Activated naive CD4-positive, alpha-beta T cell treated with anti-CD3 and anti-CD28 coated beads, Interleukin-2, amount 50 U/mL, for 72 hours (primary cell): Measurements from ENCODE around the gene ZNF281. TPM values are rescaled to one million over a fixed set of nuclear protein-coding genes. Genes with fewer than 3 reads are reported as not detected.

Experiments used
- ATAC-seq, 2 donors: fragments of 150-1000 bp; cut with Tn5 transposase; 2 replicates each; pipeline ENCODE4 v1.10.0; 2021; ENCODE audit warnings: mild to moderate bottlenecking in 2 of 2, moderate library complexity in 2 of 2
- DNase-seq, 2 donors: peaks; one replicate each; pipeline ENCODE4 v3.0.0; 2021 to 2022; ENCODE audit warnings: low spot score in 2 of 2
- H3K27ac Mint-ChIP-seq, 2 donors: one replicate each; pipeline ENCODE4 v1.8.0; 2022; ENCODE audit warnings: mild to moderate bottlenecking in 2 of 2, mixed read lengths in 2 of 2
- H3K36me3 Mint-ChIP-seq, 2 donors: one replicate each; pipeline ENCODE4 v1.8.0; 2022; ENCODE audit warnings: mixed read lengths in 2 of 2
- H3K9me3 Mint-ChIP-seq, 2 donors: one replicate each; pipeline ENCODE4 v1.8.0; 2022; ENCODE audit warnings: mixed read lengths in 2 of 2
- total RNA-seq, 2 donors: library from RNA; stranded (reverse); gene quantifications; one replicate each; pipeline ENCODE4 v1.2.3, GENCODE V29; 2022

Gene ZNF281
- total RNA-seq, 2 donors from 2014 or later = 16.2 to 19.2 TPM

GRCh38 chr1:200378096-200378495 is 31.7 kb downstream of the ZNF281 start:
- peaks cover 0 to 7% of the 10 kb centered on the region in 2 donors for H3K9me3 Mint-ChIP-seq
- DNase-seq (no peak), ATAC-seq (no peak)
- no peaks in the 10 kb centered on the region for H3K36me3 Mint-ChIP-seq
- no peak overlapping the region for H3K27ac Mint-ChIP-seq

DNA sequence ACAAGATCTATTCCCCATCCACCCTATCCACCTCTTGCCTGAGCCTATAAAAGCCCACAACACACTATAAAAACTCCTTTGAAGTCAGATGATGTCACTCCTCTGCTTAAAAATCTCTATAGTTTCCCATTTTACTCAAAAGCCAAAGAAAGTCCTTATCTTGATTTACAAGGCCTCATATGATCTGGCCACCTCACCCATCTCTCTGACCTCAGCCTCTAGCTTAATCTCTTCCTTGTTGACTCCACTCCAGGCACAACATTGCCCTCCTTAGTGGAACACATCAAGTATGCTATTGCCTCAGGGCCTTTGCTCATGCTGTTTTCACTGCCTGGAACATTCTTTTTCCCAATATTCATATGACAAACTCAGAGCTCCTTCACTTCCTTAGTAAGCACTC is 33.3 kb downstream of the ZNF281 start:
- Mint-ChIP-seq H3K36me3 (no peaks in the 10 kb centered on the region), H3K9me3 (peaks cover 0 to 7% of the 10 kb centered on the region in 2 donors)
- DNase-seq = no peak

DNA sequence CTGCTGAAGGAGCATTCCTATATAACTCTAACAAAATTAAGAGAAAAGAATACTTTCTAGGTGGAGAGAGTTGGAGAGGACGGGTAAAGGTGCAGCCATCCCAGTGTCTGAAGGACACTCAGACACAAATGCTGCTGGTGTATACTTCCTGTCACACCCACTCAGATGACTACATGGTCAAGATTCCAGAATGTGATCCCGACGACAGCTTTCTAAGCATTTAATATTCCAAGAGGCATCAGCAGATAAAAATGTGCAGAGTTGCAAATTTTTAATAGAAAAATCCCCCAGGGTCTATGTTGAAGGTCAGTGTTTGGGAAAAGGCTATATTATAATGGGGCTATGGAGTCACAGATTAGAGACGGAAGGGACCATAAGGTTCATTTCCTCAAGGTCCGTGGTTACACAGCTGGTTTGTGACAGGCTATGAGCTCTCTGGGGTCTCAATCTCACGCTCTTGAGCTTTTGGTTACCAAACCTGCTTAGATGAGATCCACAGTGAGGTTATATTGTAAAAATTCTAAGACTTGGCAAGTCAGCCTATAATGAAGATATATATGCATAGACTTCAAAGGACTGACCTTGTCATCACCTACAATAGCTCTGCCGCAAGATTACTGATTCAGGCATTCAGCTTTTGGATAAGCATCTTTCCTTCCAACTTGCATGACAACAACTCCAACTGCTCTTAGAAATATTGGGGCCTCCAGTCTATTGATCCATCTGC is 35.1 kb downstream of the ZNF281 start:
- no peaks in the 10 kb centered on the region for H3K36me3 Mint-ChIP-seq
- no peak overlapping the region for H3K27ac Mint-ChIP-seq
- ATAC-seq (no peak), DNase-seq (no peak)
- peaks cover 0 to 7% of the 10 kb centered on the region in 2 donors for H3K9me3 Mint-ChIP-seq

More for the DNA sequence above, 33.3 kb downstream of the ZNF281 start:
- peak in 1 of 2 donors; percentile 39 for ATAC-seq
- no peak overlapping the region for H3K27ac Mint-ChIP-seq

GRCh38 chr1:200373811-200374231 is 36.0 kb downstream of the ZNF281 start:
- H3K36me3 Mint-ChIP-seq = no peaks in the 10 kb centered on the region
- ATAC-seq (no peak), DNase-seq (no peak)
- peaks cover 0 to 7% of the 10 kb centered on the region in 2 donors for H3K9me3 Mint-ChIP-seq
- H3K27ac Mint-ChIP-seq = no peak overlapping the region

DNA sequence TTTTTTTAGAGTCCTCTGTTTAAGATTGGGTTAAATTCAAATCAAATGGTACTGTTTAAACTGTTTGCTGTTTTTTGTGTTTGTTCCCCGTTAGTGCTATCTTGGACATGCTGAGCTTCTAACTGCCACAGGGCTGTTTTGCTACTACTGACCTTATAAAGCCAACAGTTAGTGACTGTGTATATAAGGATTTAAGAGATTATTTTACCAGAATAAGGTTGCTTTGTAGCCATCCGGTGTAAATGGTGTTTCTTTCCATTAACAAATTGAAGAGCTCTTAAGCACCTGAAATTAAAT is 37.0 kb downstream of the ZNF281 start:
- Mint-ChIP-seq H3K36me3 (no peaks in the 10 kb centered on the region), H3K9me3 (peaks cover 0 to 7% of the 10 kb centered on the region in 2 donors), H3K27ac (no peak overlapping the region)
- DNase-seq = no peak
- no peak for ATAC-seq

DNA sequence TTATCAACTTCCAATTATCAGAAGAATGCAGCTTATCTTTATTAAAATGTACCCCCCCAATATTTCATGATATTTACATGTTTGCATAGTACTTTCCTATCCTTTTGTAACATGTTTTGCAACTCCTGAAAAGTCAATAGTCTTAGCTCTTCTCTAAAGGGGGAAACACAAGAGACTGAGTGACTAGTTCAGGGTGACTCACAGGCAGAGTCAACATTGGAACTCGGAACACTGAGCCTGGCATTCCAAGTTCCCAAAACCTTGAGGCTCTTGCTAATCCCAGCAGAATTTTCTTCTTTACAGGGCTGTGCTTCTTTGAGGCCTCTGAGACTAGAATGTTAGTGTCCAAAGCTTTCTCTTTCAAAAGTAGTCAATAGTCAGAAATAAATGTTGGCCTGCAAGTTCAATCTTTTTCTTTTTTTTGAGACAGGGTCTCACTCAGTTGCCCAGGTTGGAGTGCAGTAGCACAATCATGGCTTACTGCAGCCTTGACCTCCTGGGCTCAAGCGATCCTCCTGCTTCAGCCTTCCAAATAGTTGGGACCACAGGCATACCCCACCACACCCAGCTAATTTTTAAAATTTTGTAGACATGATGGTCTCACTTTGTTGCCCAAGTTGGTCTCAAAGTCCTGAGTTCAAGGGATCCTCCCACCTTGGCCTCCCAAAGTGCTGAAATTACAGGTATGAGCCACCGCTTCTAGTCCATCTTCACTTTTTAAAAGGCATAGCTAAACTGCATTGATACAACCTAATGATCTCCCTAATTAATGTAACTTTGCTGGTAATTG is 37.5 kb downstream of the ZNF281 start:
- ATAC-seq = no peak
- Mint-ChIP-seq H3K9me3 (peaks cover 0 to 7% of the 10 kb centered on the region in 2 donors), H3K36me3 (no peaks in the 10 kb centered on the region), H3K27ac (no peak overlapping the region)
- no peak for DNase-seq

DNA sequence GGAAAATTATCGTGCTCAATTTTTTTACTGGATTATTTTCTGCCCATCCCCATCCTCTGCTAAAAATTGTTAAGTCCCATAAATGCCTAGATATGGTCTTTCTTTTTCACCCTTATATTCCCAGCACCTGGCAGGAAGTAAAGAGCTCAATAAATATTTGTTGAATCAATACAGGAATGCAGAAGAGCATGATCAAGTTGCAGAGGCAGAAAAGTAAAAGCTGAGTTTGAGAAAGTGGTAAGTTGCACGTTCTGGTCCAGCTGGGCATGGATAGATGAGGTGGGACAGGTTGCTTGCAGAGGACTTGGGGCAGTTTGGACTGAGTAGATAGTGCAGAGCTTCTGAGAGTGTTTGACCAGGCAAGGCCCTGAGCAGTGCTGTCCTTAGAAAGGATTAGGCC is 40.1 kb downstream of the ZNF281 start:
- DNase-seq (no peak), ATAC-seq (no peak)
- no peaks in the 10 kb centered on the region for H3K9me3 Mint-ChIP-seq
- H3K27ac Mint-ChIP-seq = peak overlapping the region in 1 of 2 donors; percentile 31
- peaks cover 0 to 6% of the 10 kb centered on the region in 2 donors for H3K36me3 Mint-ChIP-seq

DNA sequence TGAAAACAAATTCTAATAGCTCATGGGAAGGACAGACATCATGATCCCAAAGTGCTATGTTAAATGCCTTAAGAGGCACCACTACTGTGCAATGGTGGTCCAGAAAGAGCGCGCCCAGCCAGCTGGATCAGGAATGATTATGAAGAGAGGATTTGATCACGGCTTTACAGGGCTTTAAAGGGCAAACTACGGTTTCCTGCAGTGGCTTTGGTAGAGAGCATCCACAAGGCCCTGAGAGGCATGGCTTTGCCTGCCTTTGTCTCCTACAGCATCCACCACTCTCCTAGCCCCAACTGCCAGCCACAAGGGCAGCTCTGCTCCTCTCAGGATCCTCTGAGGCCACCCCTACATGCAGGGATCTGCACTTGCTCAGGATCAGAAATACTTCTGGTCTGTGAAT is 40.7 kb downstream of the ZNF281 start:
- Mint-ChIP-seq H3K36me3 (peaks cover 0 to 6% of the 10 kb centered on the region in 2 donors), H3K27ac (no peak overlapping the region)
- no peak for DNase-seq

GRCh38 chr1:200368556-200368955 is 41.3 kb downstream of the ZNF281 start:
- ATAC-seq (no peak), DNase-seq (no peak)
- H3K9me3 Mint-ChIP-seq = no peaks in the 10 kb centered on the region
- no peak overlapping the region for H3K27ac Mint-ChIP-seq
- peaks cover 0 to 6% of the 10 kb centered on the region in 2 donors for H3K36me3 Mint-ChIP-seq

More for the DNA sequence above, 40.7 kb downstream of the ZNF281 start:
- H3K9me3 Mint-ChIP-seq = no peaks in the 10 kb centered on the region
- ATAC-seq = no peak

DNA sequence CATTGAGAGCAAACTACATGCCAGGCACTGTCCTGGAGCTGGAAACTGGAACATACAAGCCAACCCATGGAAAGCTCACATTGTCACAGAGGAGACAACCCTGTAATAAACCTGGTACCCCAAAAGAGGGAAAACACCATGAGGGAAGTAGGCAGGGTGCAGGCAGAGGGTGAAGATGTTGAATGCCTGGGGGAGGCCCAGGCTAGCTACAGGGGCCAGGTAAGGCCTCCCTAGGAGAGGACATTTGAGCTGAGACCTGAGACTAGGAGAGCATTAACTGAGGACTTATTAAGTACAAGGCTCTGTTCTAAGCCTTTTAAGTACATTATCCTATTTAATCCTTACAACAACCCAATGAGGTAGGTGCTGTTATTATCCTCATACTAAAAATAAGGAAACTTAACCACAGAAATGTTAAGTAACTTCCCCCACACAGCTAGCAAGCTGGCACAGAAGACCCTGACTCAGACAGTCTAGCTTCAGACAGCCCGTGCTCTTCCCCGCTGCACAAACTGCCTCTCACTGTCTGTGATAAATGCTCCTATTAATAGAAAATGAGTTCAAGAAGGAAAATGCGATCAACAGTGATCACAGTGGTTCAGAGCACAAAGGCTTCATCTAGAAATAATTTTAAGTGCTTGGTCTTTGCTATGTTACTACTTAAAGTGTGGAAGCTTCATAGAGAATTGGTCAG is 41.8 kb downstream of the ZNF281 start:
- ATAC-seq (no peak), DNase-seq (no peak)
- H3K36me3 Mint-ChIP-seq = peaks cover 0 to 6% of the 10 kb centered on the region in 2 donors
- no peak overlapping the region for H3K27ac Mint-ChIP-seq
- no peaks in the 10 kb centered on the region for H3K9me3 Mint-ChIP-seq

GRCh38 chr1:200366577-200367253 is 43.1 kb downstream of the ZNF281 start:
- no peak overlapping the region for H3K27ac Mint-ChIP-seq
- H3K36me3 Mint-ChIP-seq = peaks cover 0 to 6% of the 10 kb centered on the region in 2 donors
- ATAC-seq = no peak
- DNase-seq = no peak
- no peaks in the 10 kb centered on the region for H3K9me3 Mint-ChIP-seq

GRCh38 chr1:200365897-200366426 is 43.9 kb downstream of the ZNF281 start:
- Mint-ChIP-seq H3K27ac (no peak overlapping the region), H3K36me3 (peaks cover 0 to 6% of the 10 kb centered on the region in 2 donors), H3K9me3 (no peaks in the 10 kb centered on the region)
- ATAC-seq = no peak
- DNase-seq = no peak

DNA sequence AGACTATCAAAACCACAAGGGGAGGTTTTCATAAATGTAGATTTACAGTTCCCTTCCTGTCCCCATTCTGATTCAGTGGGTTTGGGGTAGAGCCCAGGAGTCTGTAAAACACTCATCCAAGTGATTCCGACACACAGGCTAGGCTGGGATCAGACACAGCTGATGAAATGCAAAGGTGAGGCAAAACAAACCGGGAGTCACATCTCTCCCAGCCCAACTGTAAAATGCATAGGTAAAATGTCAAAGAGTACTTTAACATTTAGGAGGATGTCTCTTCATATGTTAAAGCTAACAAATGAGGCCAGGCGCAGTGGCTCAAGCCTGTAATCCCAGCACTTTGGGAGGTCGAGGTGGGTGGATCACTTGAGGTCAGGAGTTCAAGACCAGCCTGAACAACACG is 45.0 kb downstream of the ZNF281 start:
- ATAC-seq (no peak), DNase-seq (no peak)
- no peak overlapping the region for H3K27ac Mint-ChIP-seq
- H3K36me3 Mint-ChIP-seq = peaks cover 0 to 6% of the 10 kb centered on the region in 2 donors
- H3K9me3 Mint-ChIP-seq = no peaks in the 10 kb centered on the region

GRCh38 chr1:200364091-200364759 is 45.6 kb downstream of the ZNF281 start:
- no peak overlapping the region for H3K27ac Mint-ChIP-seq
- ATAC-seq (no peak), DNase-seq (no peak)
- no peaks in the 10 kb centered on the region for H3K9me3 Mint-ChIP-seq
- H3K36me3 Mint-ChIP-seq = peaks cover 0 to 6% of the 10 kb centered on the region in 2 donors

- Mint-ChIP-seq H3K36me3 (peaks cover 0 to 6% of the 10 kb centered on the region in 2 donors), H3K9me3 (no peaks in the 10 kb centered on the region), H3K27ac (no peak overlapping the region)
- DNase-seq (no peak), ATAC-seq (no peak)
These were observed 46.4 kb downstream of the ZNF281 start for GRCh38 chr1:200363264-200363933.
